Measurements from ENCODE around the gene ST7.
"Not testable (repeated sequence)": the region's sequence is repeated elsewhere in the genome, so short reads cannot be mapped to it uniquely, and the experiment has no call there.

Gene ST7

DNA sequence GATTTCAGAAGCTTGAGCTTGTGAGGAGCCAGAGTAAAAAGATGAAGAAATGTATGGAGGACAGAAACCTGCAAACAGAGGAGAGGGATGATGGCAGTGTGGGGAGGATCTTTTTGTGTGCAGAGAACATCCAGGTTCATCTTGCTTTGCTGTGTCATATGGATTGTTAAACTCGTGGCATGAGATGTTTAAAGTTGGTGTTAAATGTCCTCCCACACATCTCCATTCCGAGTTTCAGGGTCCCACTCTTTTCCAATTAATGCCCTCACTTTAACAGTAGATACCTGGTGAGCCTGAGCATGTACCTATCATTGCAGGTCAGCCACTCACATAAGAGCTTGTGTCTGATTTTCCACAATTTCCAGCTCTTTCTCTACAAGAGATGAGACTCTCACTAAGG is 147.7 kb downstream of the ST7 start:
- ATAC-seq, result no peak

DNA sequence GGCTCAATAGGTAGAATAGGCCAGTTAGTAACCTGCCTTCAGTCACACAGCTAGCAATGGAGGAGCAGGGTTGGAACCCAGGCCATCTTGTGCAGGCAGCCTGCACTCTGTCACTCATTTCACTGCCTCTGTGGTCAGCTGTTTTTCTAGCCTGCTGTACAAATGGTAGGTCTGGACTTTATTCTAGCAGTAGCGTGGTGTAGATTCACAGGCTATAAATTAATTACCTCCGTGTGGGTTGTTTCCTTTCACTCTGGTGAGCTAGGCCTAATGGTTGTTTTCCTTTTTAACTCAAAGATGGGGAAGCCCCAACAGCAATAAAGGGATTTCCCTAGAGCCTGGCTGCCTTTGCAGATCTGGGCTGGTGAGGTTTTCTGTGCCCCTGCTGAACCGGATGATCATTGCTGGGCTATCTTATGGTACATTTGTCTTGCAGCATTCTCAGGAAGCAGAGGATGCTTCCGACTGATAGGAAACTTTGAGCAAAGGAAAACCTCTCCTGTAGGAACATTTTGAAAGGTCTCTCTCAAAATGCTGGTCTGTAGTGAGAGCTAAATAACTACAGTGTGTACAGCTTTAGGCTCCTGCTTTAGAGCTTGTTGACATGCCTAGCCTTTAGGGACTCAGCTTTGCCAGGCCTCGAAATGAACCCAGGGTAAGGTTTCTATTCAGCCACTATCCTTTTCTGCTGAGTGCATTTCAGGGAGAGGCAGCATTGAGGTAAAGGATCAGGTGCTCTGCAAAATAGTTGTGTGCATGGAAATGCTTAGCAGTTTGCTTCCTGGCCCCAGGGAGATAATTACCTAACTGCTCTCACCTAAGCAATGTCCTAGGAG is 157.4 kb downstream of the ST7 start:
- ATAC-seq, result peak; percentile 94

DNA sequence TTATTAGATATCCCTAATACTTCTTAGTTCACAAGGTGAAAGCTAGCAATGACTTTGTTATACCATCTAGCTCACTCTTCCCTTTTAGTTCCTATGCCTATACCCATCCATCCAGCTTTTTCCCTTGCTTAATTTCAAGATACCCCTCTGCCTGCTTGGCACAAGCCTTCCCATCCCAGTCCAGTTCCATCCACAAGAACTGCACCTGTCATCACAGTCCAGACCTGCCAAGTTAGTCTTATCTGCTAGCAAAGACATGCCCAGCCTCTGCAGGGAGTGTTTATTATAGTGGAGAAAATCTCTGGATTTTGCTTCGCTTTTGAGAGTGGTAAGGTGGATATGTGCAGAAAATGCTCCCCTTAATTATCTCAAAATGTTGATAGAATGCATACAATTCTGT is 158.2 kb downstream of the ST7 start:
- no peak for ATAC-seq

DNA sequence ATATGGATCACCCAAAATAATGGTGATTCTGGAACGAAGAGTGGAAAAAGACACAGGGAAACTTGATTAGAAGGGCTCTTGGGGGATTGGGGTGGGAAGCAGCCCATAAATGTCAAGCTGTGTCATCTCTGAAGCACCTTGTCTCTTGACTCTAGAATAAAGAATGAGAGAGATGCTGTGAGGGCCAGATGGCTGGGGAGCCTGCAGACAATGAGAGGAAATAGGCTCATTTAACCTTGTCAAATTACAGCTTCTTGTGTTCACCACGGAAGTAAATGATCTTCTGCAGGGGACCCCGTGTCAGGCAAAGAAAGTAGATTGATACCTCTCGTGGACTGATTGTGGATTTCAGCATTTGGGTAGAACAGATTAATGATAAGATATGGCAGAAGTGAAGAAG is 159.3 kb downstream of the ST7 start:
- ATAC-seq, result no peak

DNA sequence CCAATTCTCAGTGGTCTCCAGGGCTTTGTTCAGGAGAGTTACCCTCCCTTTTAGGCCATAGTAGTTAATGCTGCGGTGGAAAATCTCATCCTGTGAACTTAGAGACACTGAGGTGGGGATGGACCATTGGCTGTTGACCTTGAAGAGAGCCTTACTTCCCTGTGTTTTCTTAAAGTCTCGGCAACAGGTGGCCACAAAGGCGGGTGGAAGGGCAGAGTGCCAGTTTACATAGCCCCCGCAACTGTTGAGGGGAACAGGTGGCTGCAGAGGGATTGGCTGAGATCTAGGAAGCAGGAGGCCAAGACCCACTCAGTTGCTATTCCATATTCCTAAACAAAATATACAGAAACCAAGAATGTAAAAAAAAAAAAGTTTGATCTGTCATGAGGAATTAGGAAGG is 160.6 kb downstream of the ST7 start:
- ATAC-seq, result no peak

DNA sequence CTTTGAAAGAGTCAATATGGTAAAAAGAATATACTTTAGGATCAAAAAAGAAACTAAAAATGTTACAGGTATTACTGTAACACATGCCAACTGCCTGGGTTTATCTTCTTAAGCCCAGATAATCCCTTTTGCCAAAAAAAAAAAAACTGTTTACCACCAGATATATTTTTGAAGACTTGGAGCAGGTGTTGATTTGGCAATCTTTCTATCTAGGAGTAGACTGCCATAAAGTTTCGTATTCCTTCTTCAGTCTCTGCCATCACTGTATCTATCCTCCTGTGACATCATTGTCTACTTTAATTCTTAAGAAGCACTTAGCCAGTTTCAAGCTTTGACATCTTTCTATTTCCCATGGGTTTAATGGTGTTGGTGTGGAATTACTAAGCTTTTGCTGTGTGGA is 161.0 kb downstream of the ST7 start:
- no peak for ATAC-seq

DNA sequence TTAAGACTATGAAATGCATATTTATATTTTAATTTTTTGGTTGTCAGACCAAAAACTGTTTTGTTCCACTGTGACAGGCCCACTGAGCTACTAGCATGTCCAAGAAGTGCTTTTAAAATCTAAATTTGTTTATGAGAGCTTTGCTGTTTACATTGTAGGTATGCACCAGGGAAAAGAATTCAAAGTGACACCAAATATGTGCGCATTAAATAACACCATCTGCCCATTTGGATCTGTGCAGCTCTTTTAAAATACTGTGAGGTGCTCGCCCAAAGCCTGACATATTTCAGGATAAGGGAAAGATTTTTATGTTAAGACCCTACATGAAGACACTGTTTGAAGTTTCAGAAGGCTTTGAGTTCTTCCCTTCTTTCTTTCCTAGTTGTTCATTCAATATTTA is 162.9 kb downstream of the ST7 start:
- no peak for ATAC-seq

DNA sequence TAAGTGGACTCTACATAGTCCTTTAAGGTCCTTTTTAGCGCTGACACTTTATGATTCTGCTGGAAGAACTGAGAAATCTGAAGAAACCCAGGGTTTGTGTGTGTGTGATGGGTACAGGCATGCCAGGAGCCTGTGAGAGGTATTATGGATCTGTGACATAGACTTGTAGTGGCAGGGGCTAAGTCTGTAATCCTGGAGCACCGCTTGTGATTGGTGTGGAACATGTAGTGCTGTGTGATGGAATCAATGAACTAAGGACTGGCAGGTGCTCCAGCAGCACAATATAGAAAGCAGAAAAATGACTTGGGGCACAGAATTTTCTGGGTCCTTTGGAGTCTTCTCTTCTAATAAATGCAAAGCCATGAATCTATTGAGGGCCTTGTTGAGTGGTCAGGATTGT is 163.9 kb downstream of the ST7 start:
- no peak for ATAC-seq

DNA sequence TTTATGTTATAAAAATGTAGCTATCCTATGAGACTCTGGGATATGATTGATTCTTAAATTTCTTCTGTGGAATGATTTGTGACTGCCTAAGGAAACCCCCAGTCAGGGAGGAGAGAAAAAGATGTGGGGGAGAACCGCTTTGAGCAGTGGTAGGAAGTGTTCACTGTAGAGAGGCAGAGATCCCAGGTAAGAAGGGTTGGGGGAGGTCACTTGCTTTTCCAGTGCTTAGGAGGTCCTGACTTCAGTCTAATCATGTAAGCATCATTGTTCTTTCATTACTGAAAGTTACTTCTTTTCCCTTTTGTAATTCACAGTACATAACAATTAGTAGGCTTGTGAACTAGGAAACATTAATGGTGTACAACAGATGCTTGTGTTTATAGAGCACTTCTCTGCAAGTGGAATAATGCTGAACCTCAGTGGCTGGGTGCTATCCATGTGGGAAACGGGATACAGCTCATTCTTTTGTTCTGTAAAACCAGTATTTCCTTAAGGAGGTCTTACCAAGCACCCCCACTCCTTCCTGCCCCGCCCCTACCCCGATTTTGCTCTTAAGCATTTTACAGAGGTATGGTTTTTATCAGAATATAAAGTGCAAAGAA is 165.4 kb downstream of the ST7 start:
- no peak for ATAC-seq

DNA sequence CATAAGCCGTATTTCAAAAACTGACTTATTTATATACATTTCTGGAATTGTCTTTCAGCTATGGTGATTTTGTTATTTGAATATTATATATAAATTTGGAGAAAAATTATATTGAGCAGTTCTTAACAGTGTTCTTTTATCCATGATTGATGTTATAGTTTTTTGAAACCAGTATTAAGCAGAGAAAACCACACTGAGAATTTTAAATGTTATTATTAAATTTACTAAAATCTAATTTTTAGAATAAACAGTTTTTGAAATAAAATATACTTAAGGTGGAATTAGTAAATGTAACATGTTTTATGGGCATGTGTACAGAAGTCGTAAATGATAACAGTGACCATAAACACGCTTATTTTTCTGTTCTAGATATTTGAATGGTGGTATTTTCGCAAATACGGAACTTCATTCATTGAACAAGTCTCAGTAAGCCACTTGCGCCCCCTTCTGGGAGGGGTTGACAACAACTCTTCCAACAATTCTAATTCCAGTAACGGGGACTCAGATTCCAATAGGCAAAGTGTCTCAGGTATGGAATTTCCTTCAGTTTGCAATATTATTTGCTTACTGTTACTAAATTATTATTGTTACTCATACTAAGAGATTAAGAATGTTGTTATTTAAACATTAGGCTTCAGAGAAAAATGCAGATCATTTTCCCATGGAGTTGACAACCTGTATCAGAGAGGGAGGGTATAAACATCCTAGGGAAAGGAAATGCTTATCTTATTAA is 166.1 kb downstream of the ST7 start:
- ATAC-seq, result no peak

DNA sequence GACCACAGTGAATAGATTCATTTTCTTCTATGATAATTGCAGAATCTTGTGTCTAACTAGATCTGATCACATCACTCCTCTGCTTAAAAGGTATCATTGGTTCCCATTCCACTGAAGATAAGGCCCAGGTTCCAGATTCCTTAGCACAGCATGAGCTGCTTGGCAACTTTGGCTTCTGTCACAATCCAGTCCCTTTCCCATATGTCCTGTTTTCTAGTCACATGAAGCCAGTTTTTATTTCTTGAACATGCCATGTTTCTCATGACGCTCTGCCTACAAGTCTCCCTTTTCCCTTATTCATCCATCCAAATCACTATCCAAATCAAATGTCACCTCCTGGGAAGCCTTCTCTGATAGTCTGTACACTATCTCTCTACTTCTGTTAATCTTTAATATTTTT is 167.0 kb downstream of the ST7 start:
- not testable (repeated sequence) for ATAC-seq

DNA sequence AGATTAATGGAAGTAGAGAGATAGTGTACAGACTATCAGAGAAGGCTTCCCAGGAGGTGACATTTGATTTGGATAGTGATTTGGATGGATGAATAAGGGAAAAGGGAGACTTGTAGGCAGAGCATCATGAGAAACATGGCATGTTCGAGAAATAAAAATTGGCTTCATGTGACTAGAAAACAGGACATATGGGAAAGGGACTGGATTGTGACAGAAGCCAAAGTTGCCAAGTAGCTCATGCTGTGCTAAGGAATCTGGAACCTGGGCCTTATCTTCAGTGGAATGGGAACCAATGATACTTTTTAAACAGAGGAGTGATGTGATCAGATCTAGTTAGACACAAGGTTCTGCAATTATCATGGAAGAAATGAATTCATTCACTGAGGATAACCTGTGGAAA is 168.7 kb downstream of the ST7 start:
- ATAC-seq, result not testable (repeated sequence)

DNA sequence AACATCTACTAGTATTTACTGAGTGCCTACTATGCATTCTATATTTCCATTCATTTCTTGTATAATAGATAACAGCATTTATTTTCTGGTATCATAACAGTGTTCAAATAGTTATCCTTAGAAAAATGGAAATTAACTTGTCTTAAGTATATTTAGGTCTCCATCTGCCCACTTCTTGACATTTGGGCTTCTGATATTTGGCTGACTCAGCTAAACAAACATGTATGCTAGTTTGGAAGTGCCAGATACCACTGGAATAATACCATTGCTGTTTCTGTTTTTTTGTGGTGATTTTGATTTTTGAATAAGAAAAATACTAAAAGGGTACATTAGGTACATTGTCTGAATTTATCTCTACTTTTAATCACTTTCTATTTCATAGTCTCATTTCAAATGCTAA is 169.2 kb downstream of the ST7 start:
- ATAC-seq, result no peak

DNA sequence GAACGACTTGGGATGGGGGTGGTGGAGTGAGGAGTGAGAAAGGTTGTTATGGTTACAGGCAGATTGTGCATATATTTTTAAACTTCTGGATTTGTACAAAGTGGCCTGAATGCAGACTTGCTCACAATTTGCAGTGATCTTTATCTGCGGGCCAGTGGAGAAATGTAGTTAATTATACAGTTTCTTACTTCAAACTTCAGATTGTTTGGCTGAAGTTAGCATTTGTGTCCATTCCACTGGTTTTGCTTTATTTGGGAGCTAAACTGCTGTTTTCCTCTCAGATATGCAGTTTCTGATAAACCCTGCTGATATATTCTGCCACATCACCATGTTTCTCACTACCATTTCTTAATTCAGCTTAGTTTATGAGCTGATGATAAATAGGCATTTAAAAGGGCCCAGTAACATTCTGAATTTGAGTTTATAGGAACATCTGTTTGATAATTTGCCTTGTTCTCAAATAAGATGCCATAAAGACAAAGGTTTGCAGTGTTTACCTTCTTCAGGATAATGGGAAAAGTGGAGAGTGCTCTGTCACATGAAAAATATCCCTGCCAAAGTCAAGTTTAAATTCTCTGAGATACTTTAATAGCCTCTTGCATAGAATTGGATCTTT is 170.1 kb downstream of the ST7 start:
- ATAC-seq, result no peak

DNA sequence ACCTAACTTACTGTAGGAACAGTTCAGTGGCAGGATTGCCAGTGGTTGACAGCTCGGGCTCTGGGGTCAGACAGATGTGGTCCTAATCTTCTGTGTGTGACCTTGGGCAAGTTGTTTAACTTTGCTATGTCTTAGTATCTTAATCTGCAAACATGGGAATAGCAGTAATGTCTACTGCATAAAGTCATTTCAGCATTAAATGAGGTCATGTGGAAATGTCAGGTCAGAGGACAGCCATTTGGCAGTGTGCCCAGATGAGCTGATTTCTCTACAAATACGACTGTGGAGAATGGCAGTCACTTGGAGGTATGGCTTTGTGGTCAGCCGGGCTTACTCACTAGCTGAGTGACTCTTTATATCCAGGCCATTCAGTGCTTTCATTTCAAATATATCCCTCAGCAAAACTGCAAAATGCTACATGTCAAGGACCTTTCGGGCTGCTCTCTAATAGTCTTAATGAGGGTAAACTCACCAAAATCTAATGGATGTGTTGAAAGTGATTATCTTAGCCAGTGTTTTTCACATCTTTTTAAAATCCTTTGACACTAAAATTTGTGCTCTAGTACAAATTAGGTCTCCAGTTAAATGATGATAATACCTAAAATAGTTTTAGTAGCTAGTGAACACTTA is 171.4 kb downstream of the ST7 start:
- peak; percentile 91 to 95 for ATAC-seq

DNA sequence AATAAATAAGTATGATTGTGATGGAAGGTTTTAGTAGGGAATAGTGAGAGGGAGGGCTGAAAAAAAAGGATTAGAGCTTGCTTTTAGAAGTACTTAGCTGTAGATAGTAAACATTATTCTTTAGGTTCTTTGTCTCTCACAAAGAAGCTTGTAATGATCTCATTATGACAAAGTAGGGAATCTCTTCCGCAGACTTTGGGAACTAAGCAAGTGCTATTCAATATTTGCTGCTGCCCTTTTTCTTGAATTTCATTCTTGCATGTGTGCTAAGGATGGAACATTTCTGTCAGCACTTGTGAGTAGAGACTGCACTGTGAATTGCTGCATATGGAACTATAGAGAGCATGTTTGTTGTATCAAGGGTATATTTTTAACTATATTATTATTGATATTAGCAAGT is 173.4 kb downstream of the ST7 start:
- no peak for ATAC-seq

DNA sequence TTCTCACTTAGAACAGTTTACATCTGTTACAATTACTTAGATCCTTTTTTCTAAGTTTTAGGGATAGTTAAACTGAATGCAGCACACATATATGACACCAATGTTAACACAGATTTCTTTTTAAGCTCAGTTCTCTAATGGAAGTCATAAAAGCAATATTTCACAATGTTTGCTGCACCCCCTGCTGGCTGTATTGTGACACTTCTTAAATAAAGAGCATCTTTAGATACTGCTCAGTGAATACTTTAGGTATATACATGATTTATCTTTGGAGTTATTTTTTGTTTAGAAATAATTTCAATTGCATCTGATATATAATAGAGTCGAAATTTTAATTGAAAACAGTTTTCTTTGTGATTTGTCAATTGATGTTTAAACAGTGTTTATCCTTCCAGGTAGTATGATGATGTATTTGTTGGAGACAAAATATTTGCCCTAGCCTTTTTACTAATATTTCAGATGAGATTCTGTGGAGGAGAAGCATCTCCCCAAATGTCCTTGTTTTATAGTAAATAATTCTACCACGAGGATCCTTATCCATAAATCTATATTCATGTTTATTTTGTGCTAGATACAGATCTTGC is 174.4 kb downstream of the ST7 start:
- ATAC-seq, result no peak

DNA sequence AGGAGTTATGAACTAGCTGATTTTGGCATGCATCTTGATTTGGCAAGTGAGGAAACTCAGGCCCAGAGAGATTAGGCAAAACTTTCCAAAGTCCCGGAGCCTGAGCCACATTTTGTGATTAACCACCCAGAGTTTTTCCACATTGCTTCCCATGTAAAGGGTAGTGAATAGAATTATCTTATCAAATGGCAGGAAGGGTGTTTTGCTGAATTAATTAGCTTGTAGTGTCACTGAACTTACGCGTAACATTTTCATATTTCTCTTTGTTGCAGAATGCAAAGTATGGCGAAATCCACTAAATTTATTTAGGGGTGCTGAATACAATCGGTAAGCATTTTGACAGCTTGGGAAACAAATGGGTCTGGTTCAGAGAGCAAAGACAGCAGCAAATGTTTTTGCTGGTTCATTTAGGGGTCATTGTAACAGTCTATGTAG is 176.2 kb downstream of the ST7 start:
- ATAC-seq, result no peak

DNA sequence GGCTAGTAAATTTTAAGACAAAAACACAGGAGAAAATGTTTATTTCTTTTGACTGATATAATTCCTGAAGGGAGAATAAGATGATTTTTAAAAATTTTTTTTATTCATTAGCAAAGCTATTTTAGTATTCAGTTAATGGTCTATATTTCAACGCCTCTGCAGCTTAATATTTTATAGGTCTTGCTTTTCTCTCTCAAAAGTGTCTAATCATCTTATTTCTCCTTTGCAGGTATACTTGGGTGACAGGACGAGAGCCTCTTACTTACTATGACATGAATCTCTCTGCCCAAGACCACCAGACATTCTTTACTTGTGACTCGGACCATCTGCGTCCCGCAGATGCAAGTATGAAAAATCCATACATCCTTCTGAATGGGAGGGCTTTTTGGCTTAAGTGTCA is 177.0 kb downstream of the ST7 start:
- no peak for ATAC-seq

DNA sequence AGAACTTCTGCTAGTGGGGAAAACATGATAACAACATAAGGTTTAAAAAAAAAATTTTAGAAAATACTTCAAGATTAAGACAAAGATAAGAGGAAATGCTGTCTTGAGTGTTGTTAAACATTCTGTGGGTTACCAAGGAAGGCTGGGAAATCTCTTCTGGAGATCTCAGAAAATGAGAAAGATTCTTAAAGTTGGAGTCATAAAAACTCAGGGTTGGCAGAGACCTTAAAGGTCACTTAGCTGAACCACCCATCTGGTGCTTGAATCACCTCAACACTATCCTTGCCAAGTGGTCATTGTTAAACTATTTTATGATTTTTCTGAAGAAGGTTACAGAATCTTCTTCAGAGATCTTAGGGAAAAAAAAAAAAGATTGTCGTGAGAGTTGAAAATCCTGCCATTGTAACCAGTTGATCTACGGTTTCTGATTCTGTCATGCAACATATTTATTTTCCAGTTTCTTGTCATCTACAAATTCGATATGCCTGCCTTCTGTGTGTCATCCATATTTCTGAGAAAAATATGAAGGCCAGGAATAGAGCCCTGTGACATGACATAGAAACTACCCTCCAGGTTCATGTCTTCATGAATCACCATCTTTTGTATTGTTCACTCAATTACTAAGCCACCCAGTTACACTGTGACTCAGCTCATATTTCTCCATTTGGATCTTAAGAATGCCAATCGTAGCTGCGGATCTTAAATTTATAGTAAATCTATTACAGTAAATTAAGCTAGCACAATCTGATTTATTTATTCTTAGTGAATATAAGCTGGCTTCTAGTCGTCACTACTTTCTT is 179.2 kb downstream of the ST7 start:
- ATAC-seq, result peak; percentile 69 to 80

DNA sequence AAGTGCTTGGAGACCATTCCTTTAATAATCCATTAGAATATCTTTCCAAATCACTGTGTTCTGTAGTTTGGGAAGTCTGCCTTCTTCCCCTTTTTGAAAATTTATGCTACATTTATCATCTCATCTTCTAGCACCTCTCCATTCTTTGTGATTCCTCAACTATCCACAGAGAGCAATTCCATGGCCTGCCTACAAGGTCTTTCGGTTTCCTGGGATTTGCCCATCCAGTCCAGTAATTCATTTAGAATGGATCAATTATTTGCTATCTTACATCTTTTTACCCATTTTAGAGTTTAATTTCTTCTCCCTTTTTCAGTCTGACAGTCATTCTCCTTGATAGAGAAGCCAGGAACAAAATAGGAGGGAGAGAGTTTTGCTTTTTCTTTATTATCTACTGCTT is 179.8 kb downstream of the ST7 start:
- ATAC-seq, result no peak

DNA sequence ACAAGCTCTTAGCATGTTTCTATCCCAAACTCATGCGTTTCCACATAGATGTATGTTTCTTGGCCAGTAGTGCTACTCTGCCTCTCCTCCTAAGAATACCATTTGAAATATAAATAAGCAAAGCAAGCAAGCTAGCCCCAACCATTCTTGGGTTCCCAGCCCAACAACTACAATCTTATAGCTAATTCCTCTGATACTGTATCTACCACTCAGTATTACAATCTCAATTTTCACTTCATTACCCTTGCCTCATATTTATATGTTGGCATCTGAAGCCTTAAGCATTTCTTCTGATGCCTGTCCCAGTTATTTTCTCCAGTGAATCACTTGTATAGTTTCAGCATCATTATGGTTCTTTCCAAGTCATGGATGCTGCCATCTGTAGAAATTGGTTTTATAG is 181.1 kb downstream of the ST7 start:
- no peak for ATAC-seq
